Epidermal melanocyte (primary cell): Measurements from ENCODE around the gene SNX9.
"Not testable (repeated sequence)": the region's sequence is repeated elsewhere in the genome, so short reads cannot be mapped to it uniquely, and the experiment has no call there.

Experiments
- DNase-seq: peaks from one replicate; pipeline ENCODE4 v3.0.0; 2011; ENCODE audit warnings: low spot score; ENCODE audit not compliant: insufficient read length

SNX9 gene

GRCh38 chr6:157830354-157831017 is 7.4 kb downstream of the SNX9 start:
- DNase-seq = no peak

GRCh38 chr6:157831018-157831369 is 7.9 kb downstream of the SNX9 start:
- DNase-seq = no peak

- no peak for DNase-seq
These were observed 8.6 kb downstream of the SNX9 start for GRCh38 chr6:157831424-157832249.

- no peak for DNase-seq
These were observed 9.4 kb downstream of the SNX9 start for GRCh38 chr6:157832250-157832967.

GRCh38 chr6:157834549-157834948 is 11.5 kb downstream of the SNX9 start:
- DNase-seq = no peak

GRCh38 chr6:157838718-157839430 is 15.8 kb downstream of the SNX9 start:
- DNase-seq = no peak

- no peak for DNase-seq
These were observed 16.6 kb downstream of the SNX9 start for GRCh38 chr6:157839606-157840005.

- DNase-seq = no peak
These were observed 17.2 kb downstream of the SNX9 start for GRCh38 chr6:157840261-157840660.

GRCh38 chr6:157840776-157841175 is 17.7 kb downstream of the SNX9 start:
- no peak for DNase-seq

GRCh38 chr6:157841211-157841840 is 18.3 kb downstream of the SNX9 start:
- DNase-seq = no peak

GRCh38 chr6:157842212-157842611 is 19.2 kb downstream of the SNX9 start:
- no peak for DNase-seq

GRCh38 chr6:157844196-157844595 is 21.1 kb downstream of the SNX9 start:
- DNase-seq = not testable (repeated sequence)

- no peak for DNase-seq
These were observed 22.6 kb downstream of the SNX9 start for GRCh38 chr6:157845493-157846259.

GRCh38 chr6:157847846-157848245 is 24.8 kb downstream of the SNX9 start:
- DNase-seq = no peak

GRCh38 chr6:157848693-157849092 is 25.6 kb downstream of the SNX9 start:
- DNase-seq = no peak

- DNase-seq = no peak
These were observed 26.4 kb downstream of the SNX9 start for GRCh38 chr6:157849288-157850017.

GRCh38 chr6:157850030-157850429 is 27.0 kb downstream of the SNX9 start:
- DNase-seq = no peak

GRCh38 chr6:157853018-157853805 is 30.2 kb downstream of the SNX9 start:
- DNase-seq = no peak
